Progenitor cell of endocrine pancreas (in vitro differentiated cells): Measurements from ENCODE around the gene SHISAL2A. TPM values are rescaled to one million over a fixed set of nuclear protein-coding genes. Genes with fewer than 3 reads are reported as not detected.
"Not testable (repeated sequence)": the region's sequence is repeated elsewhere in the genome, so short reads cannot be mapped to it uniquely, and the experiment has no call there.

Experiments used
- DNase-seq: peaks from one replicate; pipeline ENCODE4 v3.0.0; 2021; ENCODE audit warnings: low spot score; ENCODE audit not compliant: unreplicated experiment
- H3K27ac Mint-ChIP-seq: 2 replicates; pipeline ENCODE4 v1.8.0; 2021; ENCODE audit warnings: mild to moderate bottlenecking, moderate library complexity, mixed read lengths
- H3K27me3 Mint-ChIP-seq: 2 replicates; pipeline ENCODE4 v1.8.0; 2021; ENCODE audit warnings: mixed read lengths
- H3K36me3 Mint-ChIP-seq: 2 replicates; pipeline ENCODE4 v1.8.0; 2022; ENCODE audit warnings: mixed read lengths; ENCODE audit not compliant: insufficient read depth
- H3K4me1 Mint-ChIP-seq: 2 replicates; pipeline ENCODE4 v1.8.0; 2021; ENCODE audit warnings: low read depth, mixed read lengths
- H3K4me3 Mint-ChIP-seq: 2 replicates; pipeline ENCODE4 v1.8.0; 2021; ENCODE audit warnings: low read depth, mild to moderate bottlenecking, moderate library complexity, mixed read lengths
- H3K9me3 Mint-ChIP-seq: 2 replicates; pipeline ENCODE4 v1.8.0; 2021; ENCODE audit warnings: low read depth, mixed read lengths
- CTCF ChIP-seq: fragments of 200-600 bp; sonication (generic); IDR thresholded peaks from one replicate; pipeline ENCODE4 v1.5.0; 2021; ENCODE audit warnings: antibody characterized with exemption, mild to moderate bottlenecking; ENCODE audit not compliant: unreplicated experiment
- total RNA-seq: library from RNA; stranded (reverse); gene quantifications from 2 replicates; pipeline ENCODE4 v1.2.1, GENCODE V29; 2021

SHISAL2A gene
- total RNA-seq, 1 donor from 2014 or later: 0.38 TPM

DNA sequence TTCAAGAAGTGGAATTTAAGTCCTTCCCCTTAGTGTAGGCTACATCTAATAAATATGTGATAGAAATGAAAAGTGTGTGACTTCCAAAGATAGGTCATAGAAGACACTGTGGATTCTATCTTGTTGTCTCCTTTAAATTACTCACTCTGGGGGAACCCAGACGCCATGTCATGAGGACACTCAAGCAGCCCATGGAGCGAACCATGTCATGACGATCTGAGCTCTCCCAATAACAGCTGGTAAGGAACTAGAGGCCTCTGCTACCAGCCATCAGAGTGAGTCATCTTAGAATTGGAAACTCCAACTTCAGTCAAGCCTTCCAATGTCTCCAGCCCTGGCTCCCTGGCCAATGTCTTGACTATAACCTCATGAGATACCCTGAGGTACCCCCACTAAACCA lies 58.9 kb downstream of the SHISAL2A start:
- Mint-ChIP-seq H3K27ac (no peak overlapping the region), H3K4me3 (no peak overlapping the region), H3K36me3 (peaks cover 17% of the 10 kb centered on the region), H3K27me3 (no peaks in the 10 kb centered on the region), H3K4me1 (no peaks in the 10 kb centered on the region), H3K9me3 (no peaks in the 10 kb centered on the region)
- TF ChIP-seq CTCF: no peak
- no peak for DNase-seq

DNA sequence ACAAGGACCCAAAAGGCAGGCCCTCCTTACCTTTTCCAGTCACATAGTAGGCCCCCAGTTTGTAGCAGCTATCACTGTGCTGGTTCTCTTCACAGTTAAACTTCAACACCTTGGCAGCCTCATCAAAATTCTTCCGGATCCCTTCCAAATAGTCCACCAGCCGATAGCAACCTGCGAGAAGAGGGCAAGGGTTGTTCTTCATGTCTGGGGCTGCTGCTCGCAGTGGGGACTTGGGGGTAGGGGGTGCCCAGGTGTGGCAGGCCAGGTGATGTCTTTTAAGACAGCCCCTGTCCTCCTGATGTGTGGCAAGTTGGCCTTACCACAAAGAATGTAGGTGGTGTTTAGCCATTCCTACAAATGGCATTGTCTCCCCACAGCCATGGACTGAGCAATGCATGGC lies 59.7 kb downstream of the SHISAL2A start:
- H3K27ac Mint-ChIP-seq: no peak overlapping the region
- H3K36me3 Mint-ChIP-seq: peaks cover 14% of the 10 kb centered on the region
- H3K27me3 Mint-ChIP-seq: no peaks in the 10 kb centered on the region
- no peaks in the 10 kb centered on the region for H3K4me1 Mint-ChIP-seq
- no peak for TF ChIP-seq CTCF
- DNase-seq: no peak
- no peaks in the 10 kb centered on the region for H3K9me3 Mint-ChIP-seq
- H3K4me3 Mint-ChIP-seq: no peak overlapping the region

- not testable (repeated sequence) for H3K9me3 Mint-ChIP-seq, H3K27ac Mint-ChIP-seq, DNase-seq, H3K27me3 Mint-ChIP-seq, H3K4me3 Mint-ChIP-seq, H3K4me1 Mint-ChIP-seq
- peaks cover 14% of the 10 kb centered on the region for H3K36me3 Mint-ChIP-seq
These were observed 60.4 kb downstream of the SHISAL2A start for GRCh38 chr1:52693351-52693750.

GRCh38 chr1:52693843-52694242 lies 60.9 kb downstream of the SHISAL2A start:
- H3K9me3 Mint-ChIP-seq: no peaks in the 10 kb centered on the region
- no peak overlapping the region for H3K27ac Mint-ChIP-seq
- no peaks in the 10 kb centered on the region for H3K4me1 Mint-ChIP-seq
- no peak overlapping the region for H3K4me3 Mint-ChIP-seq
- no peak for TF ChIP-seq CTCF
- no peaks in the 10 kb centered on the region for H3K27me3 Mint-ChIP-seq
- no peak for DNase-seq
- H3K36me3 Mint-ChIP-seq: peaks cover 14% of the 10 kb centered on the region

GRCh38 chr1:52695627-52696026 lies 62.7 kb downstream of the SHISAL2A start:
- no peak for DNase-seq
- TF ChIP-seq CTCF: no peak
- no peaks in the 10 kb centered on the region for H3K4me1 Mint-ChIP-seq
- H3K36me3 Mint-ChIP-seq: peaks cover 14% of the 10 kb centered on the region
- no peak overlapping the region for H3K27ac Mint-ChIP-seq
- no peaks in the 10 kb centered on the region for H3K9me3 Mint-ChIP-seq
- no peaks in the 10 kb centered on the region for H3K27me3 Mint-ChIP-seq
- peak overlapping the region; percentile 2 for H3K4me3 Mint-ChIP-seq

DNA sequence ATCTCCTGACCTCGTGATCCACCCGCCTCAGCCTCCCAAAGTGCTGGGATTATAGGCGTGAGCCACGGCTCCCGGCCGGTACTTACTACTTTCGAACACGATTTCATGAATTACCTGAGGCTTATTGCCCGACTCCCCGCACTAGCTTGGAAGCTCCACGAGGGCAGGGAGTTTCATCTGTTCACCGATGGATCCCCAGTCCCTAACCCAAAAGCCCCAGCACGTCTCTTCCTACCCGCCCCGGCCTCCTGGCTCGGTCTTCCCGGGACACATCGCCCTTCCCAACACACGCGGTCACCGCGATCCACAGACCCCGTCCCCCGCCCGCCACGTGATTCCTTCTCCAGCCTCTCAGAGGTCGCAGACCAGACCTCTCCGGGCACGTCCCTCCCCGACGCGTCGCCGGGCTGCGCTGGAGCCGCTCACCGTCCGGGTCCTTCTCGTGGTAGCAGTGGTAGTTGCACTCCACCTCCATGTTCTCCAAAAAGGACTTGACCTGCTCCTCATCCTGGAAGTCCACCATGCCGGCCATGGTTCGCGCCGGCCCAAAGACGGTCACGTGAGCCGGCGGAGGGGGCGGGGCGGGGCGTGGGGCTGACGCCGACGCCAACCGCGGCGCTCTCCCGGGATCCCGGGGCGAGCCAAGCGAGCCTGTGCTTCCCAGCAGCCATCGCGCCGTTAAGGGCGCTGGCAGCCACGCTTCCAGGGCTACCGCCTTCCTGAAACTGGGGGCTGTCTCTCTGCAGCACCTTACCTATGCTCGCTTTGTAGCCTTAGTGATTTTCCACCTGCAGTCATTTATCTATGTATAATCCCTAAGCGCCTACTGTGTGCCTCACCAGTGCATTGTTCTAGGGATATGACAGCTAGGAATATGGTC lies 65.1 kb downstream of the SHISAL2A start, which contains the start of gene COA7:
COA7 (minus strand) TSS at position 553 of the 880 bp plus-strand sequence; CDS start at position 532, 21 bp downstream.
- peak; percentile 50 for DNase-seq
- Mint-ChIP-seq H3K4me1 (peaks cover under 1% of the 10 kb centered on the region), H3K4me3 (peak within 1 kb of the TSS; percentile 85), H3K9me3 (no peaks in the 10 kb centered on the region), H3K27ac (peak within 1 kb of the TSS; percentile 94), H3K27me3 (no peaks in the 10 kb centered on the region), H3K36me3 (peaks cover 5% of the 10 kb centered on the region)
- no peak for TF ChIP-seq CTCF
